Kidney (tissue), 14 donors: ENCODE results near the gene ALDH16A1. TPM values are rescaled to one million over a fixed set of nuclear protein-coding genes. Genes with fewer than 3 reads are reported as not detected.

Experiments used
- DNase-seq, 5 donors: peaks; one replicate each; pipeline ENCODE4 v3.0.0-alpha.2; 2013 to 2020
- FAIRE-seq: peaks from 2 replicates; lab custom pipeline; 2012; peaks lifted over from hg19 to GRCh38; lab: Jason Lieb, UNC
- H3K27ac ChIP-seq, 2 donors: one replicate each; pipeline ENCODE4 v1.7.0; 2013; ENCODE audit warnings: low read depth in 2 of 2, low read length in 2 of 2, inconsistent platforms in 1 of 2
- H3K27me3 ChIP-seq: one replicate; pipeline ENCODE4 v1.7.1; 2013; ENCODE audit warnings: low read length, inconsistent platforms; ENCODE audit not compliant: control insufficient read depth, insufficient read depth
- H3K36me3 ChIP-seq, 3 donors: one replicate each; pipeline versions ENCODE4 v1.7.0 to v1.7.1; 2013; ENCODE audit warnings: low read length in 3 of 3, control low read depth in 1 of 3, inconsistent platforms in 1 of 3; ENCODE audit not compliant: insufficient read depth in 3 of 3, control insufficient read depth in 2 of 3
- H3K4me1 ChIP-seq, 3 donors: one replicate each; pipeline versions ENCODE4 v1.7.0 to v1.7.1; 2013; ENCODE audit warnings: low read length in 3 of 3, inconsistent platforms in 1 of 3, low read depth in 1 of 3; ENCODE audit not compliant: control insufficient read depth in 2 of 3, insufficient read depth in 2 of 3
- H3K4me3 ChIP-seq, 3 donors: one replicate each; pipeline versions ENCODE4 v1.7.0 to v1.8.1; 2013; ENCODE audit warnings: low read length in 3 of 3, control low read depth in 1 of 3, inconsistent platforms in 1 of 3
- H3K9ac ChIP-seq, 3 donors: one replicate each; pipeline versions ENCODE4 v1.7.0 to v1.7.1; 2013; ENCODE audit warnings: low read length in 3 of 3, control low read depth in 1 of 3, inconsistent platforms in 1 of 3
- H3K9me3 ChIP-seq, 3 donors: one replicate each; pipeline versions ENCODE4 v1.7.0 to v1.7.1; 2013; ENCODE audit warnings: low read length in 3 of 3, control low read depth in 1 of 3, inconsistent platforms in 1 of 3; ENCODE audit not compliant: control insufficient read depth in 2 of 3, insufficient read depth in 1 of 3
- CTCF ChIP-seq: IDR thresholded peaks from 3 replicates; pipeline ENCODE4 v1.5.1; 2012; ENCODE audit warnings: mild to moderate bottlenecking, moderate library complexity, borderline replicate concordance; ENCODE audit not compliant: insufficient read depth; ENCODE audit errors: extremely low read depth
- intact Hi-C: fragments of 100-400 bp; cut with DNase I; formaldehyde crosslinking; loops from one replicate; pipeline ENCODE4 v1.11.1; 2022
- polyA plus RNA-seq: library from polyadenylated mRNA; stranded (reverse); fragments of 350-450 nt; fragmentation: Illumina TruSeq; extraction: RNeasy Lipid Tissue Mini Kit (QIAGEN cat#74804); gene quantifications from one replicate; pipeline ENCODE4 v1.2.3, GENCODE V29; 2014; ENCODE audit warnings: low read depth, low replicate concordance; ENCODE audit not compliant: insufficient read depth
- total RNA-seq: library from RNA; stranded (reverse); fragmentation: NEBNext Ultra II Directional; extraction: Animal tissue kit (Norgen Biotek cat#: 25700); gene quantifications from one replicate; pipeline ENCODE4 v1.2.1, GENCODE V29; 2021
- donor health status: control.
- donor health status: control.
- donor health status: control.
- donor health status: control.
- donor health status: control.
- donor health status: DM: yes; HTN: yes; CAD: no.
- donor health status: Normal renal cell carcinoma (clear cell type).

ALDH16A1 gene
- total and polyA plus RNA-seq, 2 donors from 2014 or later, result 26.8 to 31.8 TPM

DNA sequence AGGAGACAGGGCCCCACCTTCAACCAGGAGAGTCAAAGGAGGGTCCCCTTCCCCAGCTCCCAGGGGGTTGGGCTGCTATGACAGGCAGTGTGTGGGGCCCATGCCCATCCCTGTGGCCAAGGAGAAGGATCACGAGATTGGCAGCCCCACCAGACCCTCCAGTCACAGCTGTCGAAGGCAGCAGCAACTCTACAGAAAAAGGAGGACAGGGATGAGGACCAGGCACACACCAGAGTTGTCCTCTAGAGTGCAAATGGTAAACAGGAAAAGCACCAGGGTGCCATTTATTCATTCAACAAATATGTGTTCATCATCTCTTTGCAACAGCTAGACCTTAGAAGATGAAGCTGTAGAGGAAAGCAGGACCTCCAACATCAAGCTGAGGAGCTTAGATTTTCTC lies 33.9 kb upstream of the ALDH16A1 start:
- H3K9ac ChIP-seq, result no peak overlapping the region
- FAIRE-seq, result no peak

DNA sequence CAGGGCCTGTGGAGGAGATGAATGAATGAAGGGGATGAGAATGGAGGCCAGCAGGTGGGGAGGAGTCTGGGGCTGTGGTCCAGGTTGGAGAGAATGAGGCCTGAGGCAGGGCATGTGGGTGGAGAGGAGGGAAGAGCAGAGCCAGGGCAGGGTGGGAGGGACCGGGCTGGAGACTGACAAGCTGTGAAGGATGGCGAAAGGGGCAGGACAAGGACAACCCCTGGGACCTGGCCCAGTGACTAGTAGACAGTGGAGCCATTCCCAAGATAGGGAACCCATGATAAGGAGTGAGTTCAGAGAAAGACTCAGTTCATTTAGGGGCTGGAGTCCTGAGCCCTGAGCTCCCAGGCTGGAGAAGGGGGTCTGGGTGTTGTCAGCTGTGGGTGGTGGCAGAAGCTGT lies 32.8 kb upstream of the ALDH16A1 start:
- no peak overlapping the region for H3K27ac ChIP-seq
- no peak for FAIRE-seq
- no peak for TF ChIP-seq CTCF
- no peaks in the 10 kb centered on the region for H3K9me3 ChIP-seq
- H3K27me3 ChIP-seq, result peaks cover 40% of the 10 kb centered on the region
- no peaks in the 10 kb centered on the region for H3K36me3 ChIP-seq
- no peak for DNase-seq
- H3K9ac ChIP-seq, result no peak overlapping the region
- no peak overlapping the region for H3K4me3 ChIP-seq
- peaks cover 0 to 5% (median 0%) of the 10 kb centered on the region in 3 donors for H3K4me1 ChIP-seq
- intact Hi-C loops, result no loop called here

More for the DNA sequence above, 33.9 kb upstream of the ALDH16A1 start:
- Histone ChIP-seq H3K27me3 (peaks cover 31% of the 10 kb centered on the region), H3K4me3 (no peak overlapping the region), H3K27ac (no peak overlapping the region), H3K4me1 (peaks cover 0 to 5% (median 0%) of the 10 kb centered on the region in 3 donors), H3K9me3 (no peaks in the 10 kb centered on the region), H3K36me3 (no peaks in the 10 kb centered on the region)
- TF ChIP-seq CTCF, result no peak
- intact Hi-C loops, result no loop called here
- no peak for DNase-seq

DNA sequence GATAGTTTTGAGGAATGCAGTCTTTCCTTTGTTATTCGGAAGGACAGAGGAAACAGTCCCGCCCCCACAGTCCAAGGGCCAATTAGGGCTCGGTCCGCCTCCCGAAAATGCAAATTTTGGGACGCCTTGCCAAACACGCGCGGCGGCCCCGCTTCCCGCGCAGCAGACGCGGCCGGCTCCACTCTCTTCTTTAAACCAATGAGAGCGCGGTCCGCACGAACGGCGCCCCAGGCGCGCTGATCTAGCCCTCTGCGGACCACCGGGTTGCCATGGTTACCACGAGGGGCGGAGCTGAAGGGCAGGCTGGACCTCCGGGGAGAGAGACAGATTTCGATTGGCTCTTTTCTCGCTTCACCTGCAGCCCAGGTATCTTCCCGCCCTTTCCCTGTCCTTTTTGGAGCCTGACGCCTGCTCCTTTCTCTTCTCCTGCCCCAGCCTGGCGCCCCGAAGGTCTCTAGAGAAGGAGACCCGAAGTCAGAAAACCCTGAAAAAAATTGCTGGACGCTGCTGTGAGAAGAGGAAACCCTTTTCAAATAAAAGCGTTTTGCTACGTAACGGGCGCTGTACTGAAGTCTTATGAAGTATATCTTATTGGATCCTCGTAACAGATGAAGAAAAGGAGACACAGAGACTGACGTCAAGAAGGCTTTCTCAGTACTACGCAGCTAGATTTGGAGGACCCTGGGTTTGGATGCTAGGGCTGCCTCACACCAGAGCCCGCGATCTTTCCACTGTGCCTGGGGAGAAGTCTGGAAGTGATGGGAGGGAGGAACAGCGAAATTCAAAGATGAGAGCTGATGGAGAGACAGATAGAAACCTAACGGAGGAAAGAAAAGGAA lies 31.8 kb upstream of the ALDH16A1 start:
- no peak for FAIRE-seq
- intact Hi-C loops, result no loop called here
- no peaks in the 10 kb centered on the region for H3K36me3 ChIP-seq
- no peaks in the 10 kb centered on the region for H3K9me3 ChIP-seq
- H3K27ac ChIP-seq, result no peak overlapping the region
- peak; percentile 85 to 91 (median 87) for DNase-seq
- peak overlapping the region in 1 of 3 donors; percentile 20 for H3K4me3 ChIP-seq
- H3K4me1 ChIP-seq, result peaks cover 0 to 5% (median 0%) of the 10 kb centered on the region in 3 donors
- H3K9ac ChIP-seq, result no peak overlapping the region
- no peak for TF ChIP-seq CTCF
- peaks cover 50% of the 10 kb centered on the region for H3K27me3 ChIP-seq
